Measurements from ENCODE around the gene MED13L. TPM values are rescaled to one million over a fixed set of nuclear protein-coding genes. Genes with fewer than 3 reads are reported as not detected.

The MED13L gene
- total RNA-seq: 10 to 100 TPM; 90.3 to 92.9 TPM

DNA sequence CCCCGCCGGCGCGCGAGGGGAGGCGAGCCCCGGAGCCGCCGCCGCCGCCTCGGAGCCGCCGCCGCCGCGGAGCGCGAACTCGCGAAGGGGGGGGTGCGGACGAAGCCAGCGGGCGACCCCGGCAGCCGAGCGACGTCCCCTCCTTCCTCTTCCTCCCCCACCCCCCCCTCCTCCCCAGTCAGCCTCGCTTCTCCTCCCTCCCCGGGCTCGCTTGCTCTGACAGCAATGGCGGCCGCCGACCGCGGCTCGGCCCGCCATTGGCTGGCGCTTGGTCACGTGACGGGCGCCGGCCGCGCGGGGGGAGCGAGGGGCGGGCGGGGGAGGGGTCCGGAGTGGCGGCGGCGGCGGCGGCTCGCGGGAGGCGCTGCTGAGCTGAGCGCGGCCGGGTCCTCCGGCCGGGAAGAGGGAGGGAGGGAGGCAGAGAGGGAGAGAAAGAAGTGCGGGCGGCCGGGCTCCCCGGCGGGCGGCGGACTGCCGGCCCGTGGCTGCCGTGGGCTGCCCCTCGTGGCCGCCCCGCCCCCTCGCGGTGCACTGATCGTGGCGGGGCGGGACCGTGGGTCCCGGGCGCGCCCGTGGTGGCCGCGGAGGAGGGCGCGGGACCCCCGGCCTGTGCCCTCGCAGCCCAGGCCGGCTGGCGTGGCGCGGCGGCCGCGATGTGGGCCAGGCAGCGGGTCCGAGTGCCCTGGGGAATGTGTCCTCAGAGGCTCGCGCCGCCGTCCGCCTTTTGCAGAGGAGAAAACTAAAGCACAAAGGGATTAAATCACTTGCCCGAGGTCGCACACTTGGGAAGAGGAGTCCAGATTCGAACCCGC, at the start of gene MED13L:
MED13L (minus strand) TSS at position 227 of the 812 bp plus-strand sequence. CDS start 562 bp downstream, outside the sequence.

Small RNA genes within 50 kb of the gene (microRNA-seq; reads per million reads assigned to microRNA genes)
- not detected for gene MIR620 (ENCODE audit: borderline microRNAs expressed, borderline replicate concordance)
